Keratinocyte (primary cell): ENCODE data around the gene SH3PXD2A. TPM values are rescaled to one million over a fixed set of nuclear protein-coding genes. Genes with fewer than 3 reads are reported as not detected.

Source experiments
- DNase-seq: peaks from one replicate; pipeline ENCODE4 v3.0.0-alpha.2; 2011; ENCODE audit warnings: low read depth, missing footprints, low spot score
- FAIRE-seq: peaks from 2 replicates; lab custom pipeline; 2011; peaks lifted over from hg19 to GRCh38; lab: Jason Lieb, UNC
- H2AFZ ChIP-seq: 2 replicates; pipeline ENCODE4 v1.6.0; 2012; ENCODE audit warnings: low read length, control low read depth, inconsistent platforms; ENCODE audit not compliant: control insufficient read depth
- H3K27ac ChIP-seq: 2 replicates; pipeline ENCODE4 v1.5.1; 2011; ENCODE audit warnings: low read length; ENCODE audit not compliant: control insufficient read depth, insufficient read depth
- H3K27me3 ChIP-seq: 3 replicates; pipeline ENCODE4 v1.6.0; 2011; ENCODE audit warnings: low read length; ENCODE audit not compliant: control insufficient read depth, insufficient read depth; ENCODE audit errors: extremely low read depth
- H3K36me3 ChIP-seq, 2 experiments: 2 replicates in 1 of 2; 3 replicates in 1 of 2; pipeline ENCODE4 v1.5.1; 2011; ENCODE audit warnings: low read length in 2 of 2, mild to moderate bottlenecking in 1 of 2; ENCODE audit not compliant: control insufficient read depth in 2 of 2, insufficient read depth in 2 of 2; ENCODE audit errors: extremely low read depth in 1 of 2
- H3K4me1 ChIP-seq: 3 replicates; pipeline ENCODE4 v1.5.1; 2011; ENCODE audit warnings: low read length; ENCODE audit not compliant: control insufficient read depth, insufficient read depth; ENCODE audit errors: extremely low read depth
- H3K4me2 ChIP-seq: 3 replicates; pipeline ENCODE4 v1.6.0; 2011; ENCODE audit warnings: low read depth, low read length; ENCODE audit not compliant: control insufficient read depth, insufficient read depth; ENCODE audit errors: extremely low read depth
- H3K4me3 ChIP-seq, 3 experiments: fragments of 200-600 bp in 1 of 3; sonication (generic) in 1 of 3; 2 replicates in 2 of 3; 3 replicates in 1 of 3; pipeline ENCODE4 v1.5.1; 2011 to 2016; ENCODE audit warnings: low read length in 3 of 3, mild to moderate bottlenecking in 3 of 3, control low read depth in 2 of 3, inconsistent platforms in 1 of 3, low read depth in 1 of 3, mixed read lengths in 1 of 3, mixed run types in 1 of 3, moderate library complexity in 1 of 3; ENCODE audit not compliant: control insufficient read depth in 2 of 3, insufficient read depth in 2 of 3; ENCODE audit errors: extremely low read depth in 1 of 3
- H3K79me2 ChIP-seq: 2 replicates; pipeline ENCODE4 v1.6.0; 2012; ENCODE audit warnings: low read length; ENCODE audit not compliant: control insufficient read depth, insufficient read depth
- H3K9ac ChIP-seq: 3 replicates; pipeline ENCODE4 v1.6.0; 2011; ENCODE audit warnings: low read length; ENCODE audit not compliant: control insufficient read depth, insufficient read depth; ENCODE audit errors: extremely low read depth
- H3K9me1 ChIP-seq: 3 replicates; pipeline ENCODE4 v1.6.0; 2011; ENCODE audit warnings: low read length; ENCODE audit not compliant: control insufficient read depth, insufficient read depth; ENCODE audit errors: extremely low read depth
- H3K9me3 ChIP-seq: 2 replicates; pipeline ENCODE4 v1.5.1; 2012; ENCODE audit warnings: low read depth, low read length; ENCODE audit not compliant: control insufficient read depth
- H4K20me1 ChIP-seq: 3 replicates; pipeline ENCODE4 v1.6.0; 2011; ENCODE audit warnings: low read length; ENCODE audit not compliant: control insufficient read depth, insufficient read depth; ENCODE audit errors: extremely low read depth
- CTCF ChIP-seq, 3 experiments: IDR thresholded peaks in 1 of 3; conservative IDR thresholded peaks in 1 of 3; optimal IDR thresholded peaks in 1 of 3; 2 replicates in 2 of 3; 3 replicates in 1 of 3; pipeline versions ENCODE3 to v1.5.1; 2011; ENCODE audit warnings: low read length in 3 of 3, mild to moderate bottlenecking in 3 of 3, moderate library complexity in 2 of 3, control low read depth in 1 of 3, inconsistent platforms in 1 of 3; ENCODE audit not compliant: insufficient read depth in 2 of 3; ENCODE audit errors: extremely low read depth in 1 of 3
- EZH2 ChIP-seq: IDR thresholded peaks from one replicate; pipeline ENCODE4 v1.6.1; 2012; ENCODE audit warnings: inconsistent platforms, mild to moderate bottlenecking, low read length, moderate library complexity
- dilution Hi-C: fragments of 300-500 bp; cut with MboI; formaldehyde crosslinking; loops from one replicate; pipeline ENCODE4 v1.7.0; 2020; ENCODE audit warnings: low sequenced_read_pairs; ENCODE audit not compliant: extremely low pct_ligation_motif_present
- polyA plus RNA-seq, 5 experiments: library from polyadenylated mRNA; depleted of rRNA in 3 of 5; stranded (reverse) in 3 of 5; stranded (forward) in 1 of 5; unstranded in 1 of 5; fragments of >200 nt; gene quantifications; 1 replicate in 1 of 5; 2 replicates in 3 of 5; 3 replicates in 1 of 5; pipeline versions ENCODE4 v1.2.1 to v1.2.3, GENCODE V29; 2011 to 2012; ENCODE audit warnings: missing spikeins in 2 of 5, low read depth in 1 of 5, low replicate concordance in 1 of 5

Gene SH3PXD2A
- polyA plus RNA-seq, 1 donor (not counting 4 experiments of a cell fraction or from before 2014, with no cell fraction given), result 33.9 TPM

GRCh38 chr10:103868200-103868599 lies 12.8 kb upstream of the SH3PXD2A start:
- H3K27me3 ChIP-seq, result no peaks in the 10 kb centered on the region
- H3K27ac ChIP-seq, result no peak overlapping the region
- H3K4me2 ChIP-seq, result no peak overlapping the region
- dilution Hi-C loops, result no loop called here
- H4K20me1 ChIP-seq, result no peaks in the 10 kb centered on the region
- no peaks in the 10 kb centered on the region for H3K79me2 ChIP-seq
- no peaks in the 10 kb centered on the region for H3K36me3 ChIP-seq
- TF ChIP-seq EZH2 (no peak), CTCF (optimal IDR thresholded peaks at IDR 0.05 in 1 of 3, IDR thresholded peaks at IDR 0.05 in 1 of 3, conservative IDR thresholded peaks at IDR 0.05 in 1 of 3; ENCODE audit: extremely low read depth in 1 of 3, insufficient read depth in 2 of 3, low read length in 3 of 3) (no peak)
- no peaks in the 10 kb centered on the region for H3K9me3 ChIP-seq
- peaks cover 41% of the 10 kb centered on the region for H3K4me1 ChIP-seq
- H3K4me3 ChIP-seq, result no peak overlapping the region
- FAIRE-seq (no peak), DNase-seq (no peak)
- H3K9me1 ChIP-seq, result no peaks in the 10 kb centered on the region
- no peak overlapping the region for H2AFZ ChIP-seq
- no peak overlapping the region for H3K9ac ChIP-seq

- H3K79me2 ChIP-seq, result no peaks in the 10 kb centered on the region
- DNase-seq, result no peak
- peak; percentile 26 for FAIRE-seq
- H3K27ac ChIP-seq, result peak overlapping the region; percentile 59
- H3K9ac ChIP-seq, result no peak overlapping the region
- H3K27me3 ChIP-seq, result no peaks in the 10 kb centered on the region
- no peaks in the 10 kb centered on the region for H3K9me1 ChIP-seq
- no peaks in the 10 kb centered on the region for H3K36me3 ChIP-seq
- dilution Hi-C loops, result no loop called here
- H4K20me1 ChIP-seq, result no peaks in the 10 kb centered on the region
- H3K9me3 ChIP-seq, result no peaks in the 10 kb centered on the region
- peaks cover 44% of the 10 kb centered on the region for H3K4me1 ChIP-seq
- H2AFZ ChIP-seq, result no peak overlapping the region
- H3K4me3 ChIP-seq, result no peak overlapping the region
- TF ChIP-seq EZH2, result no peak
- no peak for TF ChIP-seq CTCF (optimal IDR thresholded peaks at IDR 0.05 in 1 of 3, IDR thresholded peaks at IDR 0.05 in 1 of 3, conservative IDR thresholded peaks at IDR 0.05 in 1 of 3; ENCODE audit: extremely low read depth in 1 of 3, insufficient read depth in 2 of 3, low read length in 3 of 3)
- peak overlapping the region; percentile 19 for H3K4me2 ChIP-seq
Measured at GRCh38 chr10:103861505-103861904, 6.1 kb upstream of the SH3PXD2A start.
